GM18858 (cell line): ENCODE data around the gene FYN.
"Not testable (repeated sequence)": the region's sequence is repeated elsewhere in the genome, so short reads cannot be mapped to it uniquely, and the experiment has no call there.

ENCODE experiments used
- ATAC-seq: cut with Tn5 transposase; IDR thresholded peaks from one replicate; pipeline ENCODE4 v1.9.1; 2021; ENCODE audit not compliant: unreplicated experiment

The FYN gene

DNA sequence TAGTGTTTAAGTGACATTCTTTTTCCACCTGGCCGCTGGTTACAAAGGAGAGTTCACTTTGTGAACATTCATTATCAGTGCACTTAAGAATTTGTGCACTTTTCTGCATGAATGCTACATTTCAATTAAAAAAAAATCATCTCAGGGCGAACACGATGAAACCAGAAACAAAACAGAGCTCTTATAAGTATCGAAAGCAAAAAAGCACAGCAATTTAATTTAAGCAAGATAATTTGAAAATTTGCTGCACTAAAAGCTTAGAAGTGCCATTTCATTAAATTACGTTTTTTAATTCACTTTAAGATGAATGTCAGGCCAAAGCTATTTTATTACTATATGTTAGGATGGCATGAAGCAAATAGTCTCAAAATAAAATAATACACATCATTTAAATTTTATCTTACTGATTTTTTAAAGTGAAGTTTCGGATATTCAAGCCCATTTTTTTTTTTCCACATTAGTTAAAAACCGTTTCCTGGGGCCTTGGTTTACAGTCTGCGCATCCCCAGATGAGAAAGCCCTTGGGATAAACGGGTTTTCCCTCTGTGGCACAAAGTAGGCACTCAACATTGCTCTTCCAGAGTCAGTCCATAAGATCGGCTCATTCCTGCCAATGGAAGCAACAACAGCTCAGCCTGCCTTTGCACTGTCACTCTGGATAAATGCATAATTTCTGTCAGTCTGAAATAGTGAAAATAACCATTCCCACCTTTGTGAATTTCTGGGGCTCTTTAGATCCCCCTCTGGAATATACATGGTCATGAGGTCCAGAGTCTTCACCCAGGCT lies 80.1 kb downstream of the FYN start:
- no peak for ATAC-seq

DNA sequence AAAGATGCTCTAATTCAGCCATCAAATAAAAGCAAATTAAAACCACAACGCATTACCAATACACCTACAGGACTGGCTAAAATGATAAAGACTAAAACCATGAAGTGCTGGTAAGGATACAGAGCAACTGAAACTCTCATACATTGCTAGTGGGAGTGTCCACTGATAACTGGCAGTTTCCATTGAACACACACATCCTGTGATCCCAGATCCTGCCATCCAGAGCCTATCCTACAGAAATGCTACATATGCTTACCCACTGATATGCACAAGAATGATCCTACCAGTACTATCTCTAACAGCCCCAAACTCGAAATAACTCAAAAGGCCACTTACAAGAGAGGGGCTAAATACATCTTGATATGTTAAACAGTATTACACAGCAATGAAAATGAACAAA lies 81.0 kb downstream of the FYN start:
- no peak for ATAC-seq

DNA sequence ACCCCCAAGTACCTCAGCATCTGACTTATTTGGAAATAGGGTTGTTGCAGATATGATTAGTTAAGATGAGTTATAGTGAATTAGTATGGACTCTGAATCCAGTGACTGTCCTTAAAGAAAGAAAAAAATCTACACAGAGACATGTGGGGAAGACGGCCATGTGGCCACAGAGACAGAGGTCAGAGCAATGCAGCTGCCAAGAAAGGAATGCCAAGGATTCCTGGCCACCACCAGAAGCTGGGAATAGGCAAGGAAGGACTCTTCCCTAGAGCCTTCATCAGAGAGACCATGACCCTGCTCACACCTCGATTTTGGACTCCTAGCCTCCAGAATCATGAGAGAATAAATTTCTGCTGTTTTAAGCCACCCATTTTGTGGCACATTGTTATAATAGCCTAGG lies 81.8 kb downstream of the FYN start:
- ATAC-seq = no peak

- ATAC-seq = no peak
Measured at GRCh38 chr6:111789598-111789997, 83.7 kb downstream of the FYN start.

- ATAC-seq = no peak
Measured at GRCh38 chr6:111788379-111789276, 84.6 kb downstream of the FYN start.

- not testable (repeated sequence) for ATAC-seq
Measured at GRCh38 chr6:111786151-111786550, 87.1 kb downstream of the FYN start.

DNA sequence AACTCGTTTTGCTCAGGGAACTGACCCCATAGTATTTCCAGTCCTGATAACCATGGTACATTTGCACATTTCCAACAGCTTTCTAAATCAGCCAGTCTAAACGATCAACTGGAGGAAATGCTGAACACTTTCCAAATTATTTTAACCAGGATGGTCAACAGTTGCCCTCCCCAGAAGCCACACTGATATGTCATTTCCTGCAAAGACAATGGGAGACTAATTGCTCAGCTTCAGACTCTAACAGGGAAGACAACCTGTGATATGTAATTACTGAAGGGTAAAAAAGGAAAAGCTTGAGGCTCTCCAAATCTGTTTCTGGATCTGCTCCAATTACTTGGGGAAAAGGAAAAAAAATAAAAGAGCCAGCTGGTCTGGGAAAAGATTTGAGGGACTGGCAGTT lies 88.8 kb downstream of the FYN start:
- ATAC-seq = no peak

DNA sequence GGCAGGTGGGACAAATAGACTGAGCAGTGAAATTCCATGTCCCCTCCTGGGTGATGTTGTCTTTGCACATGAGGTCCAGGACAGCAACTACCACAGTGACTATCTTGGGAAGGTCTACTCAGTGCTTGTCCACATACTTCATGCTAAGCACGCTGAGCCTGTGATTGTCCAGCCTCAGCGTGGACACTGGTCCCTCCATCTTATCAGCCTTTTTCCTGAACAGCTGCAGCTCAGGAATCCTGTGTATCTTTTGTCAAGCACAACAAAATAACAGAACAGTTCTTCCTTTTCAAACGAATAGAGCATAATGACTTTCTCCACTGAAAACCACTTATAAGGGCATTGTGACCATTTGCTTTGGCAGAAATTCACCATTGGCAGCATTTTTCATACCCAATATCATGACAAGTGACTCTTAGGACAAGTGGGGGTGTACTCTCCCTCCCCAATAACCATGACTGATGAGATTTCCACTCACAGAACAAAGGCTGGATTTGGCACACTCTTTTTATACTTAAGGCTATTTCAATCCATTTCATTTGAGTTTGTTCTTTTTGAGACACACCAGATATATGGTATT lies 90.3 kb downstream of the FYN start:
- ATAC-seq = no peak

DNA sequence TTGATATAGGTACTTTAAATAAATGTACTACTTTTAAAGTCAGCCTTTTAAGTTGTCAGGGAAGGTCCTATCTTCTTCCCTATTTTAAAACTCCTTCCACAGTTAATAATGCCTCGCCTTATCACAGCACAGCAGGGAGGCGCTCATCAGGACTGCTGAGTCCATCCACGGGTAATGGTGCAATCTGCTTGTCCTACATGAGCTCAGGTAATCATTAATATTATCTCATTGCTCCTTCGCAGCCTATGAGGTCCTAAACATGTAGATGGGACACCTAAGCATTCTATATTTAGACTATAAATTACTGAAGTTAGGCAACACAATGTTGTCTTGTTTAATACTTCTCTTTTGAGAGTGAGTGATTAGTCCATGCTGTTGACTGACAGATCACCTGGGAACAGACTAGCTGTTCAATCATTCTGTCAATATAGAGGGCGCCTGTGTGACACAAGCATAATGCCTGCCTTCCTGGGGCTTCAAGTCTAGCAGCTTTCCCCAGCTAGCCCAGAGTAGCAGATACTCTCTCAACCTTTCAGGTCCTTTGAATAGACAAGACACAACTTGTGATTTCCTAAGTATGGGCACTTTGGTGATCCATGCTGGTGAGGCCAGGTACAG lies 91.0 kb downstream of the FYN start:
- ATAC-seq = no peak

- ATAC-seq = no peak
Measured at GRCh38 chr6:111781041-111781708, 92.1 kb downstream of the FYN start.

- no peak for ATAC-seq
Measured at GRCh38 chr6:111780393-111780792, 92.9 kb downstream of the FYN start.

- ATAC-seq = no peak
Measured at GRCh38 chr6:111779660-111780059, 93.6 kb downstream of the FYN start.

DNA sequence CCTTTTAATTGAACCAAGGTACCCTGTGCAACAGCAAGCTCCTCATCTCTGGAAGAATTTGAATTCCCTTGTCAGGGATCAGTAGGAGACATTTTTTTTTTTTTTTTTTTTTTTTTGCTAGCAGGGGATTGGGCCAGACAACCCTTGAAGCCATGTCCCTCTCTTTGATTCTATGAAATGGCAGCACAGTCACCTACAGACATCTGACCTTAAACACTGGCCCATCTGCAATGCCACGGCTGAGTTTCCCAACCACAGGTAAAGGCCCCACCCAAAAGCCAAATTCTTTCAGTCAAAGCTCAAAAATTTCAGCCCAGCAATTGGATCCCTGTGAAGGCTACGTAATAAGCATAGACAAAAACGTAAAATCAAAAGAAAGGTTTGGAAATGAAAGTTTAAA lies 94.2 kb downstream of the FYN start:
- ATAC-seq = no peak

GRCh38 chr6:111777357-111777756 lies 95.9 kb downstream of the FYN start:
- ATAC-seq = no peak

DNA sequence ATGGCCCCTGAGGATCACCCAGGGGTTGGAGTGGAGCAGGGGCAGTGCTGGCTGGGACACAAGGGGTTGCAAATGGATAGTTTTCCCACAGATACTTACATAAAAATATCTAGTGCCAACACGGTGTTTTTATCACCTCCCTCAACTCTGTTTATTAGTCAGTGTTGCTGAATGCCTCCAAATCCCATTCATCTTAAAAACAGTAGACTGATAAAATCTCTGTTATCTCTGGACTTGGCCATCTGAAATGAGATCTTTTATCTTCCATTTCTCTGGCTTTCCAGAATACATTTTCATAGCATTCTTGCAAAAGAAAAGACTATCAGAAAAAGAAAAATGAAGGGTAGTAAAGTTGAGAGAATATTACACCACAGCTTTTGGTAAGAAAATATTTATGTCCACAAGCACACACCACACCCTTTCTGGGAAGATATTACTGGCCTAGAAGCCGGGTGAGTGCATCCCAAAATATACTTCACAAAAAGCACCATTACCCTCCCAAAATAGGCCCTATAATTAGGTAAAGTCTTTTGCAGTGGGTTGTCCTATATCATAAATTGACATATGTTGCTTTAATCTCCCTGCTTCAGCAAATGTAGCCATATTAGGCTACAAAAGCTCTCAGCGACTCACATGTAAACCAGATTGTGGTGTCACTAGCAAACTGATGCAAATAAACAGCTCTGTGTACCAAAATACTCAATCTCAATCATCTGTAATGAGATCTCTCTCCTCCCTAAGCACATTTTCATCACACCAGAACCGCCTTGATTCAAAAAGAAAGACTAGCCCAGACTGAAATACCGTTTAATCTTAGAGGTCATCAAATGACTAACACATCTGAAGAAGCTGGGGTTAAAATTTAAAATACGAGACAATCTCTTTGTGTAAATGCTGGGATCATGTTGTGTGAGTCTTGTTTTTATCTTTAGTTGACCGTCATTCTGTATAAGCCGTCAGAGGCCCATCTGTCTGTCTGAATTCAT lies 96.7 kb downstream of the FYN start:
- no peak for ATAC-seq

DNA sequence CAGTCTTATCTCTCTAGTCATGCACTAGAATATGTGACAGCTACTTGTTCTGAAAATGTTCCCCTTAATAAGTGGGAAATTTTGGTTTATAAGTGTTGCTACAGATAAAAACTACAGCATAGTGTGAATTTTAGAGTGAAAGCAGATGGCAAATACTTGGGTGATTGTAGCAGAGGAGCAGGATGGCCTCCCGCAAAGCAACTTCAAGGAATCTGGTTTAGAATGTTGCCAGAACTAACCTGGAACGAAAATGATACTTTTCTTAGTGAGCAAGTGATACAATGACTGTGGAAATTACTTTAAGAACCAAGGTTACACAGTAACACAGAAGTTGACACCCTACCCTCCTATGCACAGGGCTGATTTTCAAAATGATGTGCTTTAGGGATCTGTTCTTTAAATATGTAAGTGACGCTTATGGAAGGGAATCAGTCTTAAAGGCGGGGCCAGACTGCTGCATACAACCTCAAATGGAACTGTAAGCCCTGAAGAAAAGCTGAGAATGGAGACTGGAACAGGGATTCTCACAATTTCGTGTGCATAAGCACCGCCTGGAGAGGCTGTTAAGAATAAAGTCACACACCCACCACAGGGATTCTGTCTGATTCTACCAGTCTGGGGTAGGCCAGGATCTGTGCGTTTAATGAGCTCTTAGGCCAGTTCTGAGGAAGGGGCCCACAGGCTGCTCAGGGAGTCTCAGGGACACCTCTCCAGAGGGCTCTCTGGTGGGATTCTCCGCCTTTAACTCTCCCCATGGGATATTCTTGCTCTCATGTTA lies 97.9 kb downstream of the FYN start:
- no peak for ATAC-seq

GRCh38 chr6:111774346-111774703 lies 98.9 kb downstream of the FYN start:
- no peak for ATAC-seq

GRCh38 chr6:111773501-111774345 lies 99.5 kb downstream of the FYN start:
- ATAC-seq = no peak
